ENCODE results near the gene METTL17. TPM values are rescaled to one million over a fixed set of nuclear protein-coding genes. Genes with fewer than 3 reads are reported as not detected.
A peak's percentile ranks its signal among the peaks of the same experiment; 100 is the strongest.
"Not testable (repeated sequence)": the region's sequence is repeated elsewhere in the genome, so short reads cannot be mapped to it uniquely, and the experiment has no call there.

Gene METTL17
- total RNA-seq, 1 donor from 2014 or later = 81.5 TPM

DNA sequence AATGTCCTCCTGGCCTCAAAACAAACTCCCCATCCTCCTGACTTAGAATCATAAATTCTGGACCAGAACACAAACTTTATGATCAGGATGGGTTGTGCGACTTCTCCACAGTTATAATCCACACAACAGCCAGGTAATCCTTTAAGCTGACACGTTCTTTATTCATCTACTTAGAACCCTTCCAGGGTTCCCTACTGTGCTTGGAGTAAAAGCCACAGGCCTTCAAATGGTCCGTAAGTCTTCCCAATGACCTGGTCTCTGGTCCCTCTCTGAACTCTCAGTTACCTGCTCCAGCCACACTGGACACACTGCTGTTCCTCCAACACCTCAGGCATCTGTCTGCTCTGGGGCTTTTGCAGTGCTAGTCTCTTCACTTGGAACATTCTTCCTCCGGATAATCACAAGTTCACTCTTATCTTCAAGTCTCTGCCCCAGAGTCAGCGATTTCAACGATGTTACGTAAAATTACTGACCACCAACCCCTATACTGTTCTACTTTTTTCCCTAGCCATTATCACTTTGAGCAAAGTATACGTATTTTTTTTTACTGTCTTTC is 50.7 kb downstream of the METTL17 start:
- peak overlapping the region; percentile 72 for H3K27ac Mint-ChIP-seq (ENCODE audit: unreplicated experiment)
- peak overlapping the region; percentile 26 for H3K4me3 Mint-ChIP-seq (ENCODE audit: unreplicated experiment)
- DNase-seq = no peak
- peaks cover 5% of the 10 kb centered on the region for H3K27me3 Mint-ChIP-seq (ENCODE audit: unreplicated experiment)
- H3K9me3 Mint-ChIP-seq (ENCODE audit: unreplicated experiment) = peaks cover 8% of the 10 kb centered on the region
- peaks cover 26% of the 10 kb centered on the region for H3K4me1 Mint-ChIP-seq (ENCODE audit: low read depth, unreplicated experiment)
- no peak for TF ChIP-seq CTCF (IDR thresholded peaks at IDR 0.05; ENCODE audit: partially characterized antibody, unreplicated experiment)
- no peaks in the 10 kb centered on the region for H3K36me3 Mint-ChIP-seq (ENCODE audit: unreplicated experiment)

DNA sequence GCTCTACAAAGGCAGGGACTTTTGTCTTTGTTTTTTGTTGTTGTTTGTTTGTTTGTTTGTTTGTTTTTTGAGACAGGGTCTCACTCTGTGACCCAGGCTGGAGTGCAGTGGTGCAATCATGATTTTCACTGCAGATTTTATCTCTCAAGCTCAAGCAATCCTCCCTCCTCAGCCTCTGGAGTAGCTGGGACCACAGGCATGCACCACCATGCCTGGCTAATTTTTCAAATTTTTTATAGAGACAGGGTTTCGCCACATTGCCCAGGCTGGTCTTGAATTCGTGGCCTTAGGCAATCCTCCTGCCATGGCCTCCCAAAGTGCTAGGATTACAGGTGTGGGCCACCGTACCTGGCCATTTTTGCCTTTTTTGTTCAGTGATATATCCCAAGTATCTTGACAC is 51.2 kb downstream of the METTL17 start:
- not testable (repeated sequence) for H3K9me3 Mint-ChIP-seq (ENCODE audit: unreplicated experiment); H3K27ac Mint-ChIP-seq (ENCODE audit: unreplicated experiment); H3K36me3 Mint-ChIP-seq (ENCODE audit: unreplicated experiment); H3K27me3 Mint-ChIP-seq (ENCODE audit: unreplicated experiment); DNase-seq; H3K4me3 Mint-ChIP-seq (ENCODE audit: unreplicated experiment)
- peaks cover 26% of the 10 kb centered on the region for H3K4me1 Mint-ChIP-seq (ENCODE audit: low read depth, unreplicated experiment)

DNA sequence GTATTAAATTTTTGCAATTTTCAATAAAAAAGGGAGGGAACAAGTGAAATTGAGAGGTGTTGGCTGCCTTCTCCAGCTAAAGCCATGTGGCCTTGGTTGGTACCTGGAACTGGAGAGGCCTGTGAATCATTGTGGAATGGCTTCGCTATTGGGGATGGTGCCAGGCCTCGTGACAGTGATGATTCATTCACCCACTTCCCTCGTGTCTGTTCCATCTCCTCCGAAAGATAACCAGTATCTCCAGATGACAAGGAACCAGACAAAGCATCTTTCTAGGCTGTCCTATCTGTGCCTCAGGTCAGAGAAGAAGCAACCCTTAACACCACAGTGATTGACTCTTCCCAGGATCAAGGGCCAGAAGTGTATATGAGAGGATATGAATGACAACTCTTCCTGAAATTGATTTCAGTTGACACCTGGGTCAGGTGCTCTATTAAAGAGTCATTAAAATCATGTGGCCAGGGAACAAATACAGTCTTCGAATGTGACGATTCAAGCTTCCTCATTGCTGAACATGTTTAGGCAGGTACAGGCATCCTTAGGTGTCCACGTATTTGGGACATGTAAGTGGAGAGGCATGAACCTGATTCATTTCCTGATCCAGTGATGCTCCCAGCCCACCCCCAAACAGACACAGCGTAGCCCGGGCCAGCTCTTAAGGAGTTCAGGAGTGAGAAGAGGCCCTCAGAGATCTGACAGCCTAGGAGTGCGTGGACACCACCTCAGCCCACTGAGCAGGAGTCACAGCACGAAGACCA is 52.1 kb downstream of the METTL17 start, which contains the start of gene RNASE7:
RNASE7 (plus strand) TSS at position 687 of the 758 bp plus-strand sequence. CDS start 631 bp downstream, outside the sequence.
- H3K36me3 Mint-ChIP-seq (ENCODE audit: unreplicated experiment) = no peaks in the 10 kb centered on the region

GRCh38 chr14:21042918-21043317 is 53.1 kb downstream of the METTL17 start:
- no peak for DNase-seq
- no peak overlapping the region for H3K27ac Mint-ChIP-seq (ENCODE audit: unreplicated experiment)
- TF ChIP-seq CTCF (IDR thresholded peaks at IDR 0.05; ENCODE audit: partially characterized antibody, unreplicated experiment) = no peak
- H3K4me1 Mint-ChIP-seq (ENCODE audit: low read depth, unreplicated experiment) = peaks cover 24% of the 10 kb centered on the region
- H3K4me3 Mint-ChIP-seq (ENCODE audit: unreplicated experiment) = no peak overlapping the region
- H3K36me3 Mint-ChIP-seq (ENCODE audit: unreplicated experiment) = no peaks in the 10 kb centered on the region
- H3K9me3 Mint-ChIP-seq (ENCODE audit: unreplicated experiment) = peaks cover 8% of the 10 kb centered on the region
- peaks cover 7% of the 10 kb centered on the region for H3K27me3 Mint-ChIP-seq (ENCODE audit: unreplicated experiment)

More for the DNA sequence above, 52.1 kb downstream of the METTL17 start, which contains the start of gene RNASE7:
- DNase-seq = no peak
- Mint-ChIP-seq H3K4me3 (ENCODE audit: unreplicated experiment) (no peak within 1 kb of the TSS), H3K27me3 (ENCODE audit: unreplicated experiment) (peaks cover 5% of the 10 kb centered on the region), H3K4me1 (ENCODE audit: low read depth, unreplicated experiment) (peaks cover 26% of the 10 kb centered on the region), H3K9me3 (ENCODE audit: unreplicated experiment) (peaks cover 8% of the 10 kb centered on the region), H3K27ac (ENCODE audit: unreplicated experiment) (no peak within 1 kb of the TSS)
- TF ChIP-seq CTCF (IDR thresholded peaks at IDR 0.05; ENCODE audit: partially characterized antibody, unreplicated experiment) = no peak

GRCh38 chr14:21043387-21043973 is 53.7 kb downstream of the METTL17 start:
- TF ChIP-seq CTCF (IDR thresholded peaks at IDR 0.05; ENCODE audit: partially characterized antibody, unreplicated experiment) = no peak
- H3K27me3 Mint-ChIP-seq (ENCODE audit: unreplicated experiment) = peaks cover 4% of the 10 kb centered on the region
- H3K36me3 Mint-ChIP-seq (ENCODE audit: unreplicated experiment) = no peaks in the 10 kb centered on the region
- H3K4me1 Mint-ChIP-seq (ENCODE audit: low read depth, unreplicated experiment) = peaks cover 18% of the 10 kb centered on the region
- no peak for DNase-seq
- H3K4me3 Mint-ChIP-seq (ENCODE audit: unreplicated experiment) = no peak overlapping the region
- H3K27ac Mint-ChIP-seq (ENCODE audit: unreplicated experiment) = no peak overlapping the region
- H3K9me3 Mint-ChIP-seq (ENCODE audit: unreplicated experiment) = peaks cover 8% of the 10 kb centered on the region
